Astrocyte of the spinal cord (primary cell): Measurements from ENCODE around the gene ABT1.

Source experiments
- DNase-seq: peaks from one replicate; pipeline ENCODE4 v3.0.0; 2011; ENCODE audit warnings: low read depth, low spot score
- H3K4me3 ChIP-seq: 2 replicates; pipeline ENCODE4 v1.5.1; 2011; ENCODE audit warnings: low read depth, mild to moderate bottlenecking, low read length, moderate library complexity
- CTCF ChIP-seq: IDR thresholded peaks from 2 replicates; pipeline ENCODE4 v1.5.1; 2012; ENCODE audit warnings: low read depth, mild to moderate bottlenecking, low read length, inconsistent platforms
- in situ Hi-C: cut with HindIII; loops from 2 replicates; pipeline ENCODE4 v1.10.0; 2017; ENCODE audit warnings: low sequenced_read_pairs

The ABT1 gene

GRCh38 chr6:26578741-26579140 lies 18.0 kb upstream of the ABT1 start:
- no peak overlapping the region for H3K4me3 ChIP-seq
- no peak for TF ChIP-seq CTCF
- in situ Hi-C loops = no loop called here
- no peak for DNase-seq

DNA sequence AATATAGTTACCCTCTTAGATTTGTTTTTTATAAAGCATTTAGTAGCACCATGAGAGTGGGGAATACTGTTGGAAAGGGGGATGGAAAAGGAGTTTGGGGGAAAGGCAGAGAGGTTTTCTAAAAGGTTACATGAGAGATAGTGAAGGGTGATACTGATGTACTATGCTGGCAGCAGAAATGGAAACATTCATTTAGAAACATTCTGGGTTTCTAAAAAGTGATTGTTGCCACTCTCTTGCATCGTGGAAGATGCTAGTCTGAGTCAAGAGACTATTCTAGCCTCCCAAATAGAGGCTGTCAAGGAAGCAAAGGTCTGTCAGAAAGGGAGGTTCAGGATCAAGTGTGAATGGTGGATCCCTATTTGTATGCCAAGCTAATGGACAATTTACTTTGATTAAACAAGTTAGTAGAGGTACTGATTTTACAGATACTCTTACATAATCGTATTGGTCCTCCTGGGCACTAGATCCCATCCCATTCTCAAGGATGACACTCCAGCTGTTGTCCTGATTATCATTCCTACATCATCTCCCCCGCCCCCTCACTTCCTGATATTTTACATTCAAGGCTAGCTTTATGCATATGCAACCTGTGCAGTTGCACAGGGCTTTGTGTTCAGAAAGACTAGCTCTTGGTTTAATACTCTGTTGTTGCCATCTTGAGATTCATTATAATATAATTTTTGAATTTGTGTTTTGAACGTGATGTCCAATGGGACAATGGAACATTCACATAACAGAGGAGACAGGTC lies 15.4 kb upstream of the ABT1 start:
- no peak overlapping the region for H3K4me3 ChIP-seq
- TF ChIP-seq CTCF = no peak
- no peak for DNase-seq
- in situ Hi-C loops = no loop called here

GRCh38 chr6:26588965-26589364 lies 7.8 kb upstream of the ABT1 start:
- in situ Hi-C loops = no loop called here
- no peak for TF ChIP-seq CTCF
- no peak for DNase-seq
- no peak overlapping the region for H3K4me3 ChIP-seq

- in situ Hi-C loops = no loop called here
- TF ChIP-seq CTCF = no peak
- no peak for DNase-seq
- no peak overlapping the region for H3K4me3 ChIP-seq
These were observed 4.1 kb upstream of the ABT1 start for GRCh38 chr6:26592649-26593048.

GRCh38 chr6:26593278-26594130 lies 3.2 kb upstream of the ABT1 start:
- no peak for TF ChIP-seq CTCF
- H3K4me3 ChIP-seq = no peak overlapping the region
- in situ Hi-C loops = no loop called here
- DNase-seq = no peak

- in situ Hi-C loops = no loop called here
- no peak for TF ChIP-seq CTCF
- H3K4me3 ChIP-seq = no peak overlapping the region
- no peak for DNase-seq
These were observed 2.6 kb upstream of the ABT1 start for GRCh38 chr6:26594131-26594498.
